Posterior cingulate gyrus (tissue), 11 donors: ENCODE data around the gene PEX11A.

ENCODE experiments used
- DNase-seq, 10 donors: peaks; one replicate each; pipeline versions ENCODE4 v3.0.0 to v3.0.0-alpha.2; 2020 to 2021; ENCODE audit warnings: mixed read lengths in 3 of 10
- intact Hi-C: fragments of 100-400 bp; cut with DNase I; formaldehyde crosslinking; loops from one replicate; pipeline ENCODE4 v1.15.1; 2023

Gene PEX11A

DNA sequence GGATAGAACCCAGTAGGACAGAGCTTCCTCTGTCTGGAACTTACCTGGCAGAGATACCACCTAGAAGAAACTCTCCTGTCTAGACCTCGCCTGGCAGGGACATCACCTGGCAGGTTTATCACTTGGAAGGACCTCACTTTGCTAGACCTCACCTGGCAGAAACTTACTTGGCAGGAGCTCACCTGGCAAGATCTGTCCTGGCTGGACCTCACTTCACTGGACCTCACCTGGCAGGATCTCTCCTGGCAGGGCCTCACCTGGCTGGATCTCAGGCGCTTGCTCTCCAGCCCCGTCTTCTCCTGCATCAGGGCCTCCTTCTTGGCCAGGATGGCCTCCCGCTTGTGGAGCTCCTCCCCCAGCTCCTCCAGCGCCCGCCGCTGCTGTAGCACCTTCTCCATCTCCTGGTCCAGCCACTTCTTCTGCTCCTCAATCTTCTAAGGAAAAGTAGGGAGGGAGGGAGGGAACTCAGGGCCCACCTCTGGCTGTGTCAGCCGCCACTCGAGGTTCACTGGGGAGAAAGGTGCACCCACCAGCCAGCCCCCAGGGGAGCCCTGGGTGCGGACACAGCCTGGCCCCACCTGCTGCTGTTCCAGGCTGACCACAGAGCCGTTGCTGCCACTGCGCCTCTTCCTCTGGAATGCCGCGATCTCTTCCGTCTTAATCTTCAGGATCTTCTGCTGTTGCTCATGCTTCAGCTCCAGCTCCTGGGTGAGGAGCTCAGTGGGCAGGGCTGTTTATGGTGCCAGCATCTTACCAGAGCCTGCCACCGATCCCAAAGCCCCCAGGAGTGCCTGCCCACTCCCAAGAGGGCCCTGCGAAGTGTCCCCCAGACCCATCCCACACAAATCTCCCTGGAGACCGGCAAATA is 57.8 kb downstream of the PEX11A start:
- DNase-seq: peak in 2 of 10 donors; percentile 31 to 76
- intact Hi-C loops: no loop called here

- DNase-seq: peak in 1 of 10 donors; percentile 67
- intact Hi-C loops: no loop called here
These were observed 58.7 kb downstream of the PEX11A start for GRCh38 chr15:89631902-89632264.
